Measurements from ENCODE around the gene HES1. TPM values are rescaled to one million over a fixed set of nuclear protein-coding genes. Genes with fewer than 3 reads are reported as not detected.

Gene HES1
- total RNA-seq, 6 donors from 2014 or later = 12.6 to 43.4 (median 25.9) TPM

DNA sequence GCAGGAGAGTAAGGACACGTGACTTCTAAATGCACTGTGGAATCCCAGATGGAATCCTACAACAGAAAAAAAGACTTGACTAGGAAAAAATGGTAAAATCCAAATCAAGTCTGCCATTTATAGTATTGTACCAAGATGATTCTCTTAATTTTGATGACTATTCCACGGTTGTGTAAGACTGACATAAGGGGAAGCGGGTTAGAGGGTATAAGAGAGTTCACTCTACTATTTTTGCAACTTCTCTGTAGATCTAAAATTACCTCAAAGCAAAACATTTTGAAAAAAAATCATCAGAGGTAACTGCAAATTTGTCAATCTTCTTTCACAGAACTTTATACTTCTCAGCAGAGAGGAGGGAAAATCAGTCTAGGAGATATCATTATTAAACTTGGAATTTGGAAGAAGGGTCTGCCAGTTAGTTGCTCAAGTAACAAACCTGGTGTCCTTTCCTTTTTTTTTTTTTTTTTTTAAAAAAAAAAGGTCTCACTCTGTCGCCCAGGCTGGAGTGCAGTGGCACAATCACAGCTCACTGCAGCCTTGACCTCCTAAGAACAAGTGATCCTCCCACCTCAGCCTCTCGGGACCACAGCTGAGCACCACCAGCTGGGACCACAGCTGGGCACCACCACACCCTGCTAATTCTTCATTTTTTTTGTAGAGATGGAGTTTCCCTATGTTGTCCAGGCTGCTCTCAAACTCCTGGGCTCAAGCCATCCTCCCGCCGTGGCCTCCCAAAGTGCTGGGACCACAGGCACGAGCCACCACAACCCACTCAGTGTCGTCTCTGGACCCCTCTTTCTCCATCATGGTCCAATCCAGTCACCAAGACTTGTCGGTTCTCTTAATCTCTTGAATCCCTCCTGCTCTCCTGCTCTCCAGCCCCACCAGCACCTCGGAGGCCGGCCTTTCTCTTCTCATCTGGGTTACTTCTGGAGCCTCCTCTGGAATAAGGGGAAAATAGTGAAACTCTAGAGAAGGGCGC is 14.9 kb upstream of the HES1 start:
- Histone ChIP-seq H3K36me3 (no peaks in the 10 kb centered on the region), H3K4me3 (no peak overlapping the region), H3K27me3 (no peaks in the 10 kb centered on the region), H3K4me1 (no peaks in the 10 kb centered on the region), H3K27ac (no peak overlapping the region), H3K9me3 (no peaks in the 10 kb centered on the region)
- no peak for ATAC-seq (ENCODE audit: low FRiP score in 2 of 2)
- no peak for DNase-seq
- 80 to 88% methylated on average over 13 of the region's 13 CpGs for WGBS, 2 donors
- TF ChIP-seq POLR2A (IDR thresholded peaks at IDR 0.05) = no peak
- TF ChIP-seq POLR2AphosphoS5 (IDR thresholded peaks at IDR 0.05) = no peak
- TF ChIP-seq EP300 (IDR thresholded peaks at IDR 0.05) = no peak
- TF ChIP-seq, protein P1, sequence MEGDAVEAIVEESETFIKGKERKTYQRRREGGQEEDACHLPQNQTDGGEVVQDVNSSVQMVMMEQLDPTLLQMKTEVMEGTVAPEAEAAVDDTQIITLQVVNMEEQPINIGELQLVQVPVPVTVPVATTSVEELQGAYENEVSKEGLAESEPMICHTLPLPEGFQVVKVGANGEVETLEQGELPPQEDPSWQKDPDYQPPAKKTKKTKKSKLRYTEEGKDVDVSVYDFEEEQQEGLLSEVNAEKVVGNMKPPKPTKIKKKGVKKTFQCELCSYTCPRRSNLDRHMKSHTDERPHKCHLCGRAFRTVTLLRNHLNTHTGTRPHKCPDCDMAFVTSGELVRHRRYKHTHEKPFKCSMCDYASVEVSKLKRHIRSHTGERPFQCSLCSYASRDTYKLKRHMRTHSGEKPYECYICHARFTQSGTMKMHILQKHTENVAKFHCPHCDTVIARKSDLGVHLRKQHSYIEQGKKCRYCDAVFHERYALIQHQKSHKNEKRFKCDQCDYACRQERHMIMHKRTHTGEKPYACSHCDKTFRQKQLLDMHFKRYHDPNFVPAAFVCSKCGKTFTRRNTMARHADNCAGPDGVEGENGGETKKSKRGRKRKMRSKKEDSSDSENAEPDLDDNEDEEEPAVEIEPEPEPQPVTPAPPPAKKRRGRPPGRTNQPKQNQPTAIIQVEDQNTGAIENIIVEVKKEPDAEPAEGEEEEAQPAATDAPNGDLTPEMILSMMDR (IDR thresholded peaks at IDR 0.05) = no peak

DNA sequence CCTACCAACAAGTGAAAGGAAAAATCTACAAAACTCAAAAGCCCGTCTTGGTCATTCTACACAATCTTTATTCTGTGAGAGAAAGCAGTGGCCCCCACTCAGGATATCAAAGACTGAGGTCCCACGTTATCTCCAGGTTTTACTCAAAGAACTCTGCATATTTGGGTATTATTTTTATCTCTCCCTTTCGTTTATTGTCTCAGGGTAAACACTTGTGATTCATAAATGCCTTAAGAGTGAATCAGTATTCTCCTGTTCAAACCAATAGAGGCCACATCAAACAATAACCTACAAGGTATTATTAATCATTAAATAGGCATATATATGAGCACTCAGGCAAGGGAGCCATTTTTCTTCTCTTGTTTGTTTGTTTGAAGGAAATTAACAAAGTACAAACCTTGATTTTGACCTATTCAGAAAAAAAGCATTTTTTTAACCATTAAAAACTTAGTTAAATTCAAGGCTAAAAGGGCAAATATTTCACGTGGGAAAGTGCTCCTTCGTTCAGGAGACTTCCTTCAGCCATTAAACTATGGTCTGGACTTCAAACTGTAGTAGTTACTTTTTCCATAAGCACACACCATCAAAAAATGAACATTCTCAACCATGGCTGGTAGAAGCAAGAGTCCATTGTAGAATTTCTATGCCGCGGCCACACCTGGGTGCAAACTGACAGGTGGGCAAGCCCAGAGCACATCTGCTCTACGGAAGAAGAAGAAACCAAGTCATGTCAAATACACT is 13.9 kb upstream of the HES1 start:
- H3K27me3 ChIP-seq = no peaks in the 10 kb centered on the region
- no peak overlapping the region for H3K27ac ChIP-seq
- TF ChIP-seq POLR2A (IDR thresholded peaks at IDR 0.05) (no peak), POLR2AphosphoS5 (IDR thresholded peaks at IDR 0.05) (no peak), EP300 (IDR thresholded peaks at IDR 0.05) (no peak)
- TF ChIP-seq, protein P1 (IDR thresholded peaks at IDR 0.05) = no peak
- 71 to 74% methylated on average over 8 of the region's 8 CpGs for WGBS, 2 donors
- H3K9me3 ChIP-seq = no peaks in the 10 kb centered on the region
- no peak overlapping the region for H3K4me3 ChIP-seq
- ATAC-seq (ENCODE audit: low FRiP score in 2 of 2) (no peak), DNase-seq (no peak)
- H3K4me1 ChIP-seq = no peaks in the 10 kb centered on the region
- H3K36me3 ChIP-seq = no peaks in the 10 kb centered on the region

DNA sequence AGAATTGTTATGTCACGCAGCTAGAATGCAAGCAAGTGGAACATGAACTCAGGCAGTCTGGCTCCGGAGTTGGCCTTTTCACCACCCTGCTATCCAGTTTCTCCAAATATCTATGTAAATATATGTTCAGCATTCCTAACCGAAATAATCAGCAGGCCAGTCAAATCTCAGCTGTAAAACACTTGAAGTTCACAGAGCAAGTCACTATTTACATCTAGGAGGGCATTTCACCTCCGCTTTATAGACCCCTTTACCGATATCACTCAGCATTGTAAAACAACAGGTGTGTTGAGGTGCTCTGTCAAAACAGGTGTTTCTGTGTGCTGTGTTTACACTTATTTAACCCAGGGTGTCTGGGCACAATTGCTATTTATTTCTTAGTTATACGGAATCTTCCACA is 12.2 kb upstream of the HES1 start:
- DNase-seq (no peak), ATAC-seq (ENCODE audit: low FRiP score in 2 of 2) (no peak)
- TF ChIP-seq POLR2AphosphoS5 (IDR thresholded peaks at IDR 0.05) (no peak), POLR2A (IDR thresholded peaks at IDR 0.05) (no peak)
- no peak overlapping the region for H3K4me3 ChIP-seq
- H3K27ac ChIP-seq = no peak overlapping the region
- WGBS, 2 donors = 87 to 89% methylated on average over 6 of the region's 6 CpGs
- no peaks in the 10 kb centered on the region for H3K9me3 ChIP-seq
- no peaks in the 10 kb centered on the region for H3K27me3 ChIP-seq
- H3K36me3 ChIP-seq = no peaks in the 10 kb centered on the region
- H3K4me1 ChIP-seq = no peaks in the 10 kb centered on the region

DNA sequence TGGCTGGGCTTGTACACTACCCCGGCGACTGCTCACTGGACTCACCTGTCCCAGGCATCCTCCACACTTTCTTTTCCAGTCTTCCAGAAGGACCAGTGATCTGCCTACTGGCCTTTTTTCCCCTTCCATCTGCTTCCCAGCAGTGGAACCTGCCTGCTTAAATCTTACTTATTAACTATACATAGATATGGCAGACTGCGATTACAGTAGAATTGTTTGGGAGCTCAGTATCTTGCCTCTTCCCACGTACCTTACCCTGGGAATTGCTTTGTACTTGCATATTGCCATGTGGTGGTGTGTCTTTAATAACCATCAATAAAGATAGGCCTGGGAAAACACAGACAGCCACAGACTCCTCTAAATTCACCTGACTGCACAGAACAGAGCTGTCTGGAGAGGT is 11.8 kb upstream of the HES1 start:
- H3K4me1 ChIP-seq = peaks cover 0 to under 1% (median 0%) of the 10 kb centered on the region in 4 donors
- TF ChIP-seq EP300 (IDR thresholded peaks at IDR 0.05) = no peak
- TF ChIP-seq, protein P1 (IDR thresholded peaks at IDR 0.05) = no peak
- no peak for TF ChIP-seq POLR2A (IDR thresholded peaks at IDR 0.05)
- TF ChIP-seq POLR2AphosphoS5 (IDR thresholded peaks at IDR 0.05) = no peak
- H3K27ac ChIP-seq = no peak overlapping the region
- H3K27me3 ChIP-seq = no peaks in the 10 kb centered on the region
- no peaks in the 10 kb centered on the region for H3K36me3 ChIP-seq
- H3K4me3 ChIP-seq = no peak overlapping the region
- H3K9me3 ChIP-seq = no peaks in the 10 kb centered on the region
- 86 to 95% methylated on average over 4 of the region's 4 CpGs for WGBS, 2 donors
- DNase-seq = no peak
- no peak for ATAC-seq (ENCODE audit: low FRiP score in 2 of 2)

DNA sequence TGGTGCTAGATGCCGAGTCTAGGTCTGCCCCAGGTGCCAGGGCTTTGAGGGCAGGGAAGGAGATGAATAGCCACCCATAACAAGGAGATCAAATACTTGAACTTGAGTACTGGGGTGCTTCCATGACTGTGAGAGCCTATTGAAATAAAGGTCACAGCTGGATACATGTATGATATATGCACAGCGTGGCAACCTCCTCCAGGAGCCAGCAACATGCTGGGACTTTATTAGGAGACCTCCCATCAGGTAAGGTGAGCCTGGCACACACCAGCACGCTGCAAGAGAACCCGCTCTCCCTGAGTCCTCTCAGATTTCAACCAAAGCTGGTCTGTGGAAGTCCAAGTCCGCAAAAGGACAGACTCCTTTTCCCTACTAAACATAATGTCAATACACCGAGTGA is 10.5 kb upstream of the HES1 start:
- Histone ChIP-seq H3K36me3 (no peaks in the 10 kb centered on the region), H3K27me3 (no peaks in the 10 kb centered on the region), H3K9me3 (no peaks in the 10 kb centered on the region), H3K4me1 (peaks cover 0 to 13% (median 2%) of the 10 kb centered on the region in 4 donors), H3K27ac (no peak overlapping the region), H3K4me3 (no peak overlapping the region)
- 71 to 78% methylated on average over 6 of the region's 6 CpGs for WGBS, 2 donors
- DNase-seq (no peak), ATAC-seq (ENCODE audit: low FRiP score in 2 of 2) (no peak)
- no peak for TF ChIP-seq POLR2A (IDR thresholded peaks at IDR 0.05)
- TF ChIP-seq POLR2AphosphoS5 (IDR thresholded peaks at IDR 0.05) = no peak
- no peak for TF ChIP-seq EP300 (IDR thresholded peaks at IDR 0.05)
- TF ChIP-seq, protein P1 (IDR thresholded peaks at IDR 0.05) = no peak
